Uterus (tissue), 2 donors: ENCODE results near the gene FAM53B.

Experiments
- CTCF ChIP-seq, 4 experiments: fragments of 200-600 bp in 2 of 4; fragments of 450-650 bp in 2 of 4; sonication (generic) in 2 of 4; IDR thresholded peaks; one replicate each; pipeline ENCODE4 v1.5.1; 2016 to 2019; ENCODE audit warnings: antibody characterized with exemption in 4 of 4, mild to moderate bottlenecking in 2 of 4, moderate library complexity in 1 of 4
- POLR2A ChIP-seq, 2 donors: fragments of 450-650 bp; IDR thresholded peaks; one replicate each; pipeline ENCODE4 v1.6.1; 2016; ENCODE audit warnings: antibody characterized with exemption in 2 of 2, mild to moderate bottlenecking in 1 of 2, moderate library complexity in 1 of 2

GRCh38 chr10:124601016-124601415 is 143.2 kb downstream of the FAM53B start:
- no peak for TF ChIP-seq CTCF (IDR thresholded peaks at IDR 0.05)
- TF ChIP-seq POLR2A (IDR thresholded peaks at IDR 0.05) = no peak
